ENCODE data around the gene TMEM236. TPM values are rescaled to one million over a fixed set of nuclear protein-coding genes. Genes with fewer than 3 reads are reported as not detected.

TMEM236 gene
- polyA plus RNA-seq, 1 of the 3 experiments (the other 2 are of a cell fraction), result 0.02 TPM

- ChIA-PET POLR2A (interaction anchor here (0.7 kb wide), 1 partner anchor 13 kb away, joined by 3 read pairs; no protein-coding TSS in a partner anchor), CTCF (interaction anchor here (1.0 to 1.5 kb wide), 2 partner anchors 140 to 162 kb away, joined by 3 to 4 read pairs; no protein-coding TSS in a partner anchor)
- H3K9ac ChIP-seq, result no peak overlapping the region
- H3K4me3 ChIP-seq (ENCODE audit: low read depth in 2 of 2, low read length in 1 of 2), result no peak overlapping the region
- no peaks in the 10 kb centered on the region for H4K20me1 ChIP-seq (ENCODE audit: insufficient read depth)
- H3K79me2 ChIP-seq (ENCODE audit: insufficient read depth), result no peaks in the 10 kb centered on the region
- no peaks in the 10 kb centered on the region for H3K4me1 ChIP-seq (ENCODE audit: control insufficient read depth in 1 of 2, insufficient read depth in 2 of 2, low read depth in 1 of 2, low read length in 1 of 2)
- no peaks in the 10 kb centered on the region for H3K9me2 ChIP-seq
- DNase-seq, result no peak
- no peaks in the 10 kb centered on the region for H3F3A ChIP-seq (replicated peaks; ENCODE audit: insufficient read depth)
- H3K27ac ChIP-seq (ENCODE audit: low read depth in 2 of 2, low read length in 1 of 2), result no peak overlapping the region
- H2AFZ ChIP-seq (ENCODE audit: low read depth), result no peak overlapping the region
- no peaks in the 10 kb centered on the region for H3K36me3 ChIP-seq (replicated peaks in 1 of 2; ENCODE audit: control insufficient read depth in 1 of 2, insufficient read depth in 2 of 2, low read length in 1 of 2)
- no peaks in the 10 kb centered on the region for H3K27me3 ChIP-seq (ENCODE audit: insufficient read depth)
- 88% methylated on average over 10 of the region's 10 CpGs for WGBS (ENCODE audit: low lambda C conversion rate)
- no peaks in the 10 kb centered on the region for H3K9me3 ChIP-seq
- no peak overlapping the region for H3K4me2 ChIP-seq
- TF ChIP-seq TCF12 (IDR thresholded peaks at IDR 0.05) (no peak), FOXM1 (IDR thresholded peaks at IDR 0.05; ENCODE audit: low read depth) (no peak), TEAD4 (IDR thresholded peaks at IDR 0.05; ENCODE audit: borderline replicate concordance, insufficient read depth) (no peak), EZH2phosphoT487 (IDR thresholded peaks at IDR 0.05; ENCODE audit: borderline replicate concordance, low read depth) (no peak), FOSL2 (IDR thresholded peaks at IDR 0.05; ENCODE audit: borderline replicate concordance, low read depth) (no peak), RCOR1 (IDR thresholded peaks at IDR 0.05; ENCODE audit: low read length) (no peak), JUND (IDR thresholded peaks at IDR 0.05) (no peak), REST (IDR thresholded peaks at IDR 0.05; ENCODE audit: low read depth, low read length) (no peak), MXI1 (IDR thresholded peaks at IDR 0.05; ENCODE audit: low read depth, low read length) (no peak), SIN3A (IDR thresholded peaks at IDR 0.05; ENCODE audit: borderline replicate concordance, low read depth, low read length) (no peak), YY1 (IDR thresholded peaks at IDR 0.05; ENCODE audit: low read depth) (no peak), GABPA (IDR thresholded peaks at IDR 0.05; ENCODE audit: low read depth) (no peak), RXRA (IDR thresholded peaks at IDR 0.05; ENCODE audit: borderline replicate concordance, low read depth) (no peak), POLR2AphosphoS5 (IDR thresholded peaks at IDR 0.05; ENCODE audit: low read depth, low read length) (no peak), SMC3 (IDR thresholded peaks at IDR 0.05; ENCODE audit: low read depth, low read length) (no peak)
- TF ChIP-seq, protein P1, sequence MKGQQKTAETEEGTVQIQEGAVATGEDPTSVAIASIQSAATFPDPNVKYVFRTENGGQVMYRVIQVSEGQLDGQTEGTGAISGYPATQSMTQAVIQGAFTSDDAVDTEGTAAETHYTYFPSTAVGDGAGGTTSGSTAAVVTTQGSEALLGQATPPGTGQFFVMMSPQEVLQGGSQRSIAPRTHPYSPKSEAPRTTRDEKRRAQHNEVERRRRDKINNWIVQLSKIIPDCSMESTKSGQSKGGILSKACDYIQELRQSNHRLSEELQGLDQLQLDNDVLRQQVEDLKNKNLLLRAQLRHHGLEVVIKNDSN (IDR thresholded peaks at IDR 0.05; ENCODE audit: borderline replicate concordance, low read depth), result no peak
- TF ChIP-seq, protein P2, sequence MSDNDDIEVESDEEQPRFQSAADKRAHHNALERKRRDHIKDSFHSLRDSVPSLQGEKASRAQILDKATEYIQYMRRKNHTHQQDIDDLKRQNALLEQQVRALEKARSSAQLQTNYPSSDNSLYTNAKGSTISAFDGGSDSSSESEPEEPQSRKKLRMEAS (IDR thresholded peaks at IDR 0.05; ENCODE audit: low read depth), result no peak
- TF ChIP-seq, protein P3, sequence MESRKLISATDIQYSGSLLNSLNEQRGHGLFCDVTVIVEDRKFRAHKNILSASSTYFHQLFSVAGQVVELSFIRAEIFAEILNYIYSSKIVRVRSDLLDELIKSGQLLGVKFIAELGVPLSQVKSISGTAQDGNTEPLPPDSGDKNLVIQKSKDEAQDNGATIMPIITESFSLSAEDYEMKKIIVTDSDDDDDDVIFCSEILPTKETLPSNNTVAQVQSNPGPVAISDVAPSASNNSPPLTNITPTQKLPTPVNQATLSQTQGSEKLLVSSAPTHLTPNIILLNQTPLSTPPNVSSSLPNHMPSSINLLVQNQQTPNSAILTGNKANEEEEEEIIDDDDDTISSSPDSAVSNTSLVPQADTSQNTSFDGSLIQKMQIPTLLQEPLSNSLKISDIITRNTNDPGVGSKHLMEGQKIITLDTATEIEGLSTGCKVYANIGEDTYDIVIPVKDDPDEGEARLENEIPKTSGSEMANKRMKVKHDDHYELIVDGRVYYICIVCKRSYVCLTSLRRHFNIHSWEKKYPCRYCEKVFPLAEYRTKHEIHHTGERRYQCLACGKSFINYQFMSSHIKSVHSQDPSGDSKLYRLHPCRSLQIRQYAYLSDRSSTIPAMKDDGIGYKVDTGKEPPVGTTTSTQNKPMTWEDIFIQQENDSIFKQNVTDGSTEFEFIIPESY (IDR thresholded peaks at IDR 0.05; ENCODE audit: borderline replicate concordance, low read depth), result no peak
These were observed 4.0 kb upstream of the TMEM236 start for GRCh38 chr10:17747883-17748550.

Measured in SK-N-SH (cell line).